H9 (cell line): ENCODE measurements around the gene C6orf47. TPM values are rescaled to one million over a fixed set of nuclear protein-coding genes. Genes with fewer than 3 reads are reported as not detected.
A peak's percentile ranks its signal among the peaks of the same experiment; 100 is the strongest.

Source experiments
- DNase-seq: peaks from one replicate; pipeline ENCODE4 v3.0.0-alpha.2; 2017
- H2AFZ ChIP-seq: one replicate; pipeline ENCODE4 v1.6.1; 2013; ENCODE audit warnings: mild to moderate bottlenecking, low read length, control low read depth, moderate library complexity
- H2AK5ac ChIP-seq: 2 replicates; pipeline ENCODE4 v1.6.1; 2013; ENCODE audit warnings: low read length, control low read depth, mixed read lengths; ENCODE audit not compliant: insufficient read length
- H2BK120ac ChIP-seq: one replicate; pipeline ENCODE4 v1.6.1; 2013; ENCODE audit warnings: low read depth, mild to moderate bottlenecking, low read length, control low read depth, inconsistent platforms; ENCODE audit not compliant: poor library complexity, severe bottlenecking
- H2BK12ac ChIP-seq: 2 replicates; pipeline ENCODE4 v1.6.1; 2013; ENCODE audit warnings: low read length, control low read depth, mixed read lengths, low read depth; ENCODE audit not compliant: insufficient read length
- H2BK15ac ChIP-seq: 2 replicates; pipeline ENCODE4 v1.6.1; 2013; ENCODE audit warnings: low read depth, low read length, control low read depth
- H2BK20ac ChIP-seq: one replicate; pipeline ENCODE4 v1.6.1; 2013; ENCODE audit warnings: low read depth, mild to moderate bottlenecking, low read length, control low read depth, inconsistent platforms; ENCODE audit not compliant: poor library complexity, severe bottlenecking
- H2BK5ac ChIP-seq: 2 replicates; pipeline ENCODE4 v1.6.1; 2013; ENCODE audit warnings: low read length, control low read depth, mixed read lengths; ENCODE audit not compliant: insufficient read length
- H3K14ac ChIP-seq: 2 replicates; pipeline ENCODE4 v1.6.1; 2013; ENCODE audit warnings: low read length, control low read depth; ENCODE audit not compliant: insufficient read depth
- H3K18ac ChIP-seq: 2 replicates; pipeline ENCODE4 v1.6.1; 2013; ENCODE audit warnings: low read depth, mild to moderate bottlenecking, mixed read lengths, low read length, control low read depth; ENCODE audit not compliant: insufficient read length
- H3K23ac ChIP-seq: 2 replicates; pipeline ENCODE4 v1.6.1; 2013; ENCODE audit warnings: low read length, control low read depth, mixed read lengths, low read depth; ENCODE audit not compliant: insufficient read length
- H3K23me2 ChIP-seq: 2 replicates; pipeline ENCODE4 v1.6.1; 2013; ENCODE audit warnings: low read depth, mild to moderate bottlenecking, mixed read lengths, low read length, control low read depth; ENCODE audit not compliant: insufficient read length, poor library complexity, severe bottlenecking
- H3K27ac ChIP-seq: 2 replicates; pipeline ENCODE4 v1.5.1; 2013; ENCODE audit warnings: low read length, control low read depth, mixed read lengths, low read depth; ENCODE audit not compliant: insufficient read length
- H3K27me3 ChIP-seq: 2 replicates; pipeline ENCODE4 v1.6.1; 2013; ENCODE audit warnings: low read length, control low read depth, inconsistent platforms; ENCODE audit not compliant: insufficient read depth
- H3K4ac ChIP-seq: 2 replicates; pipeline ENCODE4 v1.6.1; 2013; ENCODE audit warnings: low read depth, mild to moderate bottlenecking, control low read depth, inconsistent platforms, low read length, moderate library complexity
- H3K4me1 ChIP-seq: 2 replicates; pipeline ENCODE4 v1.6.1; 2013; ENCODE audit warnings: low read length, control low read depth, inconsistent platforms; ENCODE audit not compliant: insufficient read depth
- H3K4me2 ChIP-seq: 2 replicates; pipeline ENCODE4 v1.6.1; 2013; ENCODE audit warnings: low read length, control low read depth, mixed read lengths; ENCODE audit not compliant: insufficient read length, insufficient read depth
- H3K56ac ChIP-seq: 2 replicates; pipeline ENCODE4 v1.6.1; 2013; ENCODE audit warnings: low read depth, mild to moderate bottlenecking, mixed read lengths, low read length, control low read depth; ENCODE audit not compliant: insufficient read length
- H3K79me1 ChIP-seq: 2 replicates; pipeline ENCODE4 v1.6.1; 2013; ENCODE audit warnings: low read depth, mild to moderate bottlenecking, moderate library complexity, low read length, control low read depth, inconsistent platforms; ENCODE audit not compliant: insufficient read depth, poor library complexity, severe bottlenecking
- H3K79me2 ChIP-seq: 2 replicates; pipeline ENCODE4 v1.6.1; 2013; ENCODE audit warnings: low read length, control low read depth, inconsistent platforms; ENCODE audit not compliant: insufficient read depth
- H3K9ac ChIP-seq: 2 replicates; pipeline ENCODE4 v1.6.1; 2013; ENCODE audit warnings: low read length, control low read depth, mixed read lengths; ENCODE audit not compliant: insufficient read length; ENCODE audit errors: extremely low read depth
- H3K9me3 ChIP-seq: one replicate; pipeline ENCODE4 v1.6.1; 2013; ENCODE audit warnings: low read depth, low read length, inconsistent platforms; ENCODE audit not compliant: control insufficient read depth
- H3T11ph ChIP-seq: one replicate; pipeline ENCODE4 v1.6.1; 2013; ENCODE audit warnings: mild to moderate bottlenecking, low read length, control low read depth, inconsistent platforms
- H4K20me1 ChIP-seq: one replicate; pipeline ENCODE4 v1.6.1; 2013; ENCODE audit not compliant: control insufficient read depth, insufficient read length, insufficient read depth
- H4K5ac ChIP-seq: 2 replicates; pipeline ENCODE4 v1.6.1; 2013; ENCODE audit warnings: low read depth, mild to moderate bottlenecking, mixed read lengths, low read length, control low read depth; ENCODE audit not compliant: insufficient read length
- H4K8ac ChIP-seq: replicated peaks from 2 replicates; pipeline ENCODE4 v1.6.1; 2013; ENCODE audit warnings: low read length, control low read depth, mixed read lengths, low read depth; ENCODE audit not compliant: insufficient read length
- H4K91ac ChIP-seq: 2 replicates; pipeline ENCODE4 v1.6.1; 2013; ENCODE audit warnings: low read depth, mild to moderate bottlenecking, moderate library complexity, mixed read lengths, low read length, control low read depth; ENCODE audit not compliant: insufficient read length
- H3K27ac Mint-ChIP-seq, 3 experiments: 2 replicates in 2 of 3; 3 replicates in 1 of 3; pipeline ENCODE4 v1.8.0; 2020 to 2021; ENCODE audit warnings: mixed read lengths in 3 of 3, mild to moderate bottlenecking in 1 of 3, moderate library complexity in 1 of 3
- H3K27me3 Mint-ChIP-seq: 2 replicates; pipeline ENCODE4 v1.8.0; 2021; ENCODE audit warnings: low read depth, mild to moderate bottlenecking, moderate library complexity, mixed read lengths
- H3K36me3 Mint-ChIP-seq, 3 experiments: 2 replicates in 2 of 3; 3 replicates in 1 of 3; pipeline ENCODE4 v1.8.0; 2020 to 2021; ENCODE audit warnings: low read depth in 3 of 3, mixed read lengths in 3 of 3; ENCODE audit not compliant: insufficient read depth in 1 of 3
- H3K4me1 Mint-ChIP-seq, 2 experiments: 2 replicates each; pipeline ENCODE4 v1.8.0; 2020; ENCODE audit warnings: mixed read lengths in 2 of 2
- H3K4me3 Mint-ChIP-seq, 2 experiments: 2 replicates in 1 of 2; 3 replicates in 1 of 2; pipeline ENCODE4 v1.8.0; 2020 to 2021; ENCODE audit warnings: mild to moderate bottlenecking in 2 of 2, mixed read lengths in 2 of 2, moderate library complexity in 1 of 2
- H3K9me3 Mint-ChIP-seq, 2 experiments: 2 replicates in 1 of 2; 3 replicates in 1 of 2; pipeline ENCODE4 v1.8.0; 2020; ENCODE audit warnings: mild to moderate bottlenecking in 2 of 2, mixed read lengths in 2 of 2, moderate library complexity in 1 of 2
- WGBS: extraction: QIAGEN DNeasy Blood & Tissue Kit; methylation state at CpG from one replicate; pipeline ENCODE4 v1.1.7; 2013; ENCODE audit warnings: missing lambda C conversion rate, low lambda C conversion rate, mixed read lengths; ENCODE audit not compliant: insufficient read length; ENCODE audit errors: extremely low coverage; 5-methylcytosine and 5-hydroxymethylcytosine counted together
- total RNA-seq: library from RNA; stranded (reverse); gene quantifications from 2 replicates; pipeline ENCODE4 v1.2.1, GENCODE V29; 2021
- TF ChIP-seq, protein P1 (sequence below): fragments of 200-600 bp; sonication (generic); conservative IDR thresholded peaks from 3 replicates; pipeline ENCODE4 v1.8.0; 2021; ENCODE audit warnings: antibody characterized with exemption, mild to moderate bottlenecking

Gene C6orf47
- total RNA-seq, 1 experiment from 2014 or later, result 19.0 TPM

DNA sequence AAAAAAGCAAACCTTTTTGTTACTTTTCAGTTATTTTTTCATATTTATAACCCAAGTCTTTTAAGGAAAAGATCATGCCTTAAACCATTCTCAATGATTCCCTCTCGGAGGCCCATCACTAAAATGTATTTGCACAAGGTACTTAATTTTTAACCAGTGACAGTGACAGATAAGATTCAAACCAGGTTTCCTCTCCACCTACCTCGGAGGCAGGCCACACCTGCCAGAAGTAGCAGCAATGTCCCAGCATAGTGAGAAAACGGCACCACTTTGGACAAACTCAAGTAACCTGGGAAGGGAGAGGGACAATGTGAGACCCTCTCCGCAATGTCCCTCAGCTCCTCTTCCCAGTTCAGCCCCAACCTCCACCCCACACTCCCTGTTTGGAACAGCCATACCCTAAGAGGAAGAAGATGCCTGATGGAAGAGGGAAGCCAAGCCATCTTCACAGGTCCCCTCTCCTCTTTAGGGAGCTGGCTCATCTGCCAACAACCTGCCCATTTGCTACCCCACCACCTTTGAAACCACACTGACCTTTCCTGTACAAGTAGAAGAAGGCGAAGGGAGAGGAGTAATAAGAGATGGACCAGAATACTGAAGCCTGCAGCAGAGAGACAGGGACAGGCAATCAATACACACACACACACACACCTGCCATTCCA, 40.3 kb upstream of the C6orf47 start:
- peaks cover 2% of the 10 kb centered on the region; the same call in 1 of the 2 replicates for H3K79me2 ChIP-seq
- H3K27ac ChIP-seq, result no peak overlapping the region
- H3K4me2 ChIP-seq, result no peak overlapping the region
- H4K91ac ChIP-seq, result no peak overlapping the region
- no peak overlapping the region for H3K9ac ChIP-seq
- H2AK5ac ChIP-seq, result no peak overlapping the region
- no peak overlapping the region for H3K23ac ChIP-seq
- peaks cover 4% of the 10 kb centered on the region; the same call in 1 of the 2 replicates for H3K4me1 ChIP-seq
- H3K79me1 ChIP-seq, result peaks cover 6% of the 10 kb centered on the region
- H2BK15ac ChIP-seq, result no peak overlapping the region
- no peak overlapping the region for H2BK5ac ChIP-seq
- H3K14ac ChIP-seq, result no peak overlapping the region
- H2BK120ac ChIP-seq, result no peak overlapping the region
- no peak overlapping the region for H2BK12ac ChIP-seq
- no peak overlapping the region for H3K4ac ChIP-seq
- H3K18ac ChIP-seq, result no peak overlapping the region
- H3K56ac ChIP-seq, result no peak overlapping the region
- no peak for DNase-seq
- H2AFZ ChIP-seq, result no peak overlapping the region
- H2BK20ac ChIP-seq, result no peak overlapping the region
- WGBS, result no CpG with 5 or more reads among the region's 5 CpGs
- no peaks in the 10 kb centered on the region for H3K9me3 ChIP-seq
- TF ChIP-seq, protein P1, sequence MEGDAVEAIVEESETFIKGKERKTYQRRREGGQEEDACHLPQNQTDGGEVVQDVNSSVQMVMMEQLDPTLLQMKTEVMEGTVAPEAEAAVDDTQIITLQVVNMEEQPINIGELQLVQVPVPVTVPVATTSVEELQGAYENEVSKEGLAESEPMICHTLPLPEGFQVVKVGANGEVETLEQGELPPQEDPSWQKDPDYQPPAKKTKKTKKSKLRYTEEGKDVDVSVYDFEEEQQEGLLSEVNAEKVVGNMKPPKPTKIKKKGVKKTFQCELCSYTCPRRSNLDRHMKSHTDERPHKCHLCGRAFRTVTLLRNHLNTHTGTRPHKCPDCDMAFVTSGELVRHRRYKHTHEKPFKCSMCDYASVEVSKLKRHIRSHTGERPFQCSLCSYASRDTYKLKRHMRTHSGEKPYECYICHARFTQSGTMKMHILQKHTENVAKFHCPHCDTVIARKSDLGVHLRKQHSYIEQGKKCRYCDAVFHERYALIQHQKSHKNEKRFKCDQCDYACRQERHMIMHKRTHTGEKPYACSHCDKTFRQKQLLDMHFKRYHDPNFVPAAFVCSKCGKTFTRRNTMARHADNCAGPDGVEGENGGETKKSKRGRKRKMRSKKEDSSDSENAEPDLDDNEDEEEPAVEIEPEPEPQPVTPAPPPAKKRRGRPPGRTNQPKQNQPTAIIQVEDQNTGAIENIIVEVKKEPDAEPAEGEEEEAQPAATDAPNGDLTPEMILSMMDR, result no peak
- H3K27ac Mint-ChIP-seq, result peak overlapping the region in 1 of 3 experiments; percentile 24; a peak in 1 of 7 replicates
- H4K8ac ChIP-seq, result no peak overlapping the region
- H3K4me3 Mint-ChIP-seq, result peak overlapping the region; percentile 6 to 66; a peak in 2 of 5 replicates
- no peaks in the 10 kb centered on the region for H3K27me3 ChIP-seq
- H4K20me1 ChIP-seq, result no peaks in the 10 kb centered on the region
- H3K36me3 Mint-ChIP-seq, result peaks cover 4 to 35% (median 12%) of the 10 kb centered on the region in 3 experiments; a peak in 5 of 7 replicates
- H4K5ac ChIP-seq, result no peak overlapping the region
- peaks cover 6% of the 10 kb centered on the region for H3K23me2 ChIP-seq
- no peaks in the 10 kb centered on the region; the same call in 1 of the 2 replicates for H3K27me3 Mint-ChIP-seq
- no peaks in the 10 kb centered on the region; a peak in 1 of 5 replicates for H3K9me3 Mint-ChIP-seq
- H3T11ph ChIP-seq, result no peak overlapping the region
- peaks cover 11% of the 10 kb centered on the region in 2 experiments for H3K4me1 Mint-ChIP-seq
